ENCODE data around the gene KNTC1.

DNA sequence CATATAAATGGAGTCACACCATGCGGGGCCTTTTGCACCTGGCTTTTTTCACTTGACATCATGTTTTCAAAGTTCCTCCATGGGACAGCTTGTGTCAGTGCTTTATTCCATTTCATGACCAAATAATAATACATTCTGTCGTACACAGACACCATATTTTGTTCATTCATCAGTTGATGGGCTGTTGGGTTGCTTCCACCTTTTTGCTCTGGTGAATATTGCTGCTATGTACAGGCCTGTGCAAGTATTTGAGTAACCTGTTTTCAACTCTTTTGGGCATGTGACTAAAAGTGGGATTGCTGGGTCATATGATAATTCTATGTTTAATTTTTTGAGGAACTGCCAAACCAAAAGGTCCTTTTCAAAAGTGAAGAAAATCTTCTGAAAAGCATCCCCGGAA is 129.2 kb downstream of the KNTC1 start:
- TF ChIP-seq, protein P1, sequence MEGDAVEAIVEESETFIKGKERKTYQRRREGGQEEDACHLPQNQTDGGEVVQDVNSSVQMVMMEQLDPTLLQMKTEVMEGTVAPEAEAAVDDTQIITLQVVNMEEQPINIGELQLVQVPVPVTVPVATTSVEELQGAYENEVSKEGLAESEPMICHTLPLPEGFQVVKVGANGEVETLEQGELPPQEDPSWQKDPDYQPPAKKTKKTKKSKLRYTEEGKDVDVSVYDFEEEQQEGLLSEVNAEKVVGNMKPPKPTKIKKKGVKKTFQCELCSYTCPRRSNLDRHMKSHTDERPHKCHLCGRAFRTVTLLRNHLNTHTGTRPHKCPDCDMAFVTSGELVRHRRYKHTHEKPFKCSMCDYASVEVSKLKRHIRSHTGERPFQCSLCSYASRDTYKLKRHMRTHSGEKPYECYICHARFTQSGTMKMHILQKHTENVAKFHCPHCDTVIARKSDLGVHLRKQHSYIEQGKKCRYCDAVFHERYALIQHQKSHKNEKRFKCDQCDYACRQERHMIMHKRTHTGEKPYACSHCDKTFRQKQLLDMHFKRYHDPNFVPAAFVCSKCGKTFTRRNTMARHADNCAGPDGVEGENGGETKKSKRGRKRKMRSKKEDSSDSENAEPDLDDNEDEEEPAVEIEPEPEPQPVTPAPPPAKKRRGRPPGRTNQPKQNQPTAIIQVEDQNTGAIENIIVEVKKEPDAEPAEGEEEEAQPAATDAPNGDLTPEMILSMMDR (conservative IDR thresholded peaks at IDR 0.05; ENCODE audit: low read length), result no peak
- no peak for TF ChIP-seq EZH2phosphoT487 (IDR thresholded peaks at IDR 0.05; ENCODE audit: borderline replicate concordance)
